ENCODE results near the gene ABCA13.
A peak's percentile ranks its signal among the peaks of the same experiment; 100 is the strongest.
"Not testable (repeated sequence)": the region's sequence is repeated elsewhere in the genome, so short reads cannot be mapped to it uniquely, and the experiment has no call there.

The ABCA13 gene, protein sequence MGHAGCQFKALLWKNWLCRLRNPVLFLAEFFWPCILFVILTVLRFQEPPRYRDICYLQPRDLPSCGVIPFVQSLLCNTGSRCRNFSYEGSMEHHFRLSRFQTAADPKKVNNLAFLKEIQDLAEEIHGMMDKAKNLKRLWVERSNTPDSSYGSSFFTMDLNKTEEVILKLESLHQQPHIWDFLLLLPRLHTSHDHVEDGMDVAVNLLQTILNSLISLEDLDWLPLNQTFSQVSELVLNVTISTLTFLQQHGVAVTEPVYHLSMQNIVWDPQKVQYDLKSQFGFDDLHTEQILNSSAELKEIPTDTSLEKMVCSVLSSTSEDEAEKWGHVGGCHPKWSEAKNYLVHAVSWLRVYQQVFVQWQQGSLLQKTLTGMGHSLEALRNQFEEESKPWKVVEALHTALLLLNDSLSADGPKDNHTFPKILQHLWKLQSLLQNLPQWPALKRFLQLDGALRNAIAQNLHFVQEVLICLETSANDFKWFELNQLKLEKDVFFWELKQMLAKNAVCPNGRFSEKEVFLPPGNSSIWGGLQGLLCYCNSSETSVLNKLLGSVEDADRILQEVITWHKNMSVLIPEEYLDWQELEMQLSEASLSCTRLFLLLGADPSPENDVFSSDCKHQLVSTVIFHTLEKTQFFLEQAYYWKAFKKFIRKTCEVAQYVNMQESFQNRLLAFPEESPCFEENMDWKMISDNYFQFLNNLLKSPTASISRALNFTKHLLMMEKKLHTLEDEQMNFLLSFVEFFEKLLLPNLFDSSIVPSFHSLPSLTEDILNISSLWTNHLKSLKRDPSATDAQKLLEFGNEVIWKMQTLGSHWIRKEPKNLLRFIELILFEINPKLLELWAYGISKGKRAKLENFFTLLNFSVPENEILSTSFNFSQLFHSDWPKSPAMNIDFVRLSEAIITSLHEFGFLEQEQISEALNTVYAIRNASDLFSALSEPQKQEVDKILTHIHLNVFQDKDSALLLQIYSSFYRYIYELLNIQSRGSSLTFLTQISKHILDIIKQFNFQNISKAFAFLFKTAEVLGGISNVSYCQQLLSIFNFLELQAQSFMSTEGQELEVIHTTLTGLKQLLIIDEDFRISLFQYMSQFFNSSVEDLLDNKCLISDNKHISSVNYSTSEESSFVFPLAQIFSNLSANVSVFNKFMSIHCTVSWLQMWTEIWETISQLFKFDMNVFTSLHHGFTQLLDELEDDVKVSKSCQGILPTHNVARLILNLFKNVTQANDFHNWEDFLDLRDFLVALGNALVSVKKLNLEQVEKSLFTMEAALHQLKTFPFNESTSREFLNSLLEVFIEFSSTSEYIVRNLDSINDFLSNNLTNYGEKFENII (N-terminal part only)

DNA sequence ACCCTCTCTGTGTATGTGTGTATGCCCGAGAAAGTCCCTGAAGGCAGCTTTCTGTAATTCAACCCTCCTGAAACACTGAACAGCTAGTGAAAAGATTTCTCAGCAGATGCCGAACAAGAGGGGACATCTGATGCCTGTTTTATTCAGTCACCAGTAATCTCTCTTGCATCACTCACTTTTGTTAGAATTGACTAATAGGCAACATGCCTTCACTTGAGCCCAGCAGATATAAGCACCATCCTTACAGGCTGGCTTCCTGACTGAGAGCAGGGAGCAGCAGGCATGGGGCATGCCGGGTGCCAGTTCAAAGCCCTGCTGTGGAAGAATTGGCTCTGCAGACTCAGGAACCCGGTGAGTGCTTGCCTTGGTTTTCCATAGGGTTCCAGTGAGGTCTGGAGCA, at the start of gene ABCA13:
ABCA13 (plus strand) TSS at position 257 of the 400 bp plus-strand sequence; CDS start at position 283, 26 bp downstream.
- DNase-seq (ENCODE audit: low read depth in 1 of 2, low spot score in 1 of 2) = no peak

DNA sequence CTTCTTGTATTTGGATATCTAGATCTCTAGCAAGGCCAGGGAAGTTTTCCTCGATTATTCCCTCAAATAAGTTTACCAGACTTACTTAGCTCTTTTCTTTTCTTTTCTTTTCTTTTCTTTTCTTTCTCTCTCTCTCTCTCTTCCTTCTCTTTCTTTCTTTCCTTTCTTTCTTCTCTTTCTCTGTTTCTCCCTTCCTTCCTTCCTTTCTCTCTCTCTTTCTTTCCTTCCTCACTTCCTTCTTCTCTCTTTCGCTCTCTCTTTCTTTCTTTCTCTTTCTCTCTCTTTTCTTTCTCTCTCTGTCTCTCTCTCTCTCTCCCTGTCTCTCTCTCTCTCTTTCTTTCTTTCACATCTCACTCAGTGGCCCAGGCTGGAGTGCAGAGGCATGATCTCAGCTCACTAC, 45.2 kb upstream of the ABCA13 start:
- no peak for DNase-seq (ENCODE audit: low read depth in 1 of 2, low spot score in 1 of 2)

DNA sequence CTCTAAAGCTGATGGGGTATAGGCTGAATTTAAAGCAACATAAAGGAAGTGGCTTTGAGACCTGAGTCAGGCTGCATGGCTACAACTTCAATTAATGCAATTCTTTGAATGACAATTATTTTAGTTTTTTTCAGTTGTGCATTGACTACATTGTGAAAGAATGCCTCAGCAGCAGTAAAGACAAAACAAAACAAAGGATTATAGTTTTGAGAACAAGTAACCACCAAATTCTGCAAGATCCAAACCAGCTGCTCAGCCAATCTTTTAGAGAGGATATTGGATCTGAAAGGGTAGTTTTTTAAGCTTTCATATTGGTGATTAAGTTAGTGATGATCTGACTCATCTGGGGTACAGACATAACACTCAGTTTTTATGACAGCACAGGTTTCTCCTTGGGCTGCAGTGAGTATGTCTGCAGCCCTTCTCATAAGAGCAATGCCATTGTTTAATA, 40.6 kb upstream of the ABCA13 start:
- DNase-seq (ENCODE audit: low read depth in 1 of 2, low spot score in 1 of 2) = no peak

DNA sequence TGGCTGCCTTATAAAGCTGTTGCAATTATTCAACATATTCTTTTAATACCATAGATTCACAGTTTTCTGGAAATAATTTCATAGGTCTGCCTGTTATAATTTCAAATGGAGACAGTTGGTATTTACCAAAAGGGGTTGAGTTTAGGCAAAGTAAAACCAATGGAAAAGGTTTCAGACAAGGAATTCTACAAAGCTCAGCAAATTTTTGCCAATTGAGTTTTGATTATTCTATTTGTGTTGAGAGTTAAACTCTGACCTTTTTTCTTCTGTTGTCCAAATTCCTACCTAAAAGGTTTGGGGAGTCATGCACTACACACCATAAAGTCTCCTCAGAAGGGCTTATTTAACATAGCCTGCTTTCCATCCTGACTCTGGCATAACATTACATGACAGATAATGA, 38.5 kb upstream of the ABCA13 start:
- no peak for DNase-seq (ENCODE audit: low read depth in 1 of 2, low spot score in 1 of 2)

DNA sequence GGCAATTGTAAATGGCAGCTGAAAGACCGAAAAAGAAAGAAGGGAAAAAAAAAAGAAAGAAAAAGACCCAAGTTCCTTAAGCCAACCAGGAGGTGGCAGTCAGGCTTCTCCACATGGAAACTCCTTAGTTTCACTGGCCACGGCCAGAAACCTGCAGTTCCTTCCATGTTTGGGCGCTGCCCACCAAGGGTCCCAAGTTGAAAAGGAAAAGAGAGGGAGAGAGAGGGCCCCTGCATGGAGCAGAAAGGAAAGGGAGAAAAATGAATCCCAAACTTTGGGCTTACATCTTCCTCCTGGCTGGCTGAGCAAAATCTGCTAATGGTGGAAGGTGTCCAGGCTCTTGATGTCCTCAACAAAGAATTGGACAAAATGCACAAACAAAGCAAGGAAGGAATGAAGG, 31.8 kb upstream of the ABCA13 start:
- DNase-seq (ENCODE audit: low read depth in 1 of 2, low spot score in 1 of 2) = no peak

DNA sequence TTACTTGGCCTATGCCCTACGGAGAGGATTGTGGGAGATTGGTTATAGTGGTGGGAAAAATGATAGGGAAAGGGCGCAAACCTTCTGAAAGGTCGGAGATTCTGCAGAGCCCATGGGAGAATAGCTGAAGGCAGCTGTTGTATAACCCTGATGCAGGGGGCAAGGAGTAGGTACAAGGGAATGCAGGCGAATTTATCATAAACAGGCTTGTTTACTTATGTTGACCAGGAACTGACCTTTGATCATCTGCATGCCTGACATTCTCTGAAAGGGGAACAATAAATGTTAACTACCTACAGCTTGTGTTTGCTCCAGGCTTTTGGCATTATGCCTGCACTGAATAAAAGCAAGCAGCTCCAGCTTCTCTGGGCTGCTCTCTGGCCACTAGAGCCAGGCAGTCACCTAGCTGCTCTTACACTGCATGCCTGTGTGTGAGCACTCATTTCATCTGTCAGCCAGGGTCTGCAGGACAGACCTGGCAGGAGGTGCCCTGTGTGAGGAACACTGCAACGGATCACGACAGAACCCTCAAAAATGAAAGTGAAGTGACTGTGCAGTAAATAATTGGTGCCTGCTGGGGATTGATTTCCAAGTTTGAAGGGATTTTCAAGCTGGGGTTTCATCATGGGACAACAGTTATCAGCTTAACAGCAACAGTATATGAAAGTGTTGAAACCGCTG, 31.1 kb upstream of the ABCA13 start:
- no peak for DNase-seq (ENCODE audit: low read depth in 1 of 2, low spot score in 1 of 2)

DNA sequence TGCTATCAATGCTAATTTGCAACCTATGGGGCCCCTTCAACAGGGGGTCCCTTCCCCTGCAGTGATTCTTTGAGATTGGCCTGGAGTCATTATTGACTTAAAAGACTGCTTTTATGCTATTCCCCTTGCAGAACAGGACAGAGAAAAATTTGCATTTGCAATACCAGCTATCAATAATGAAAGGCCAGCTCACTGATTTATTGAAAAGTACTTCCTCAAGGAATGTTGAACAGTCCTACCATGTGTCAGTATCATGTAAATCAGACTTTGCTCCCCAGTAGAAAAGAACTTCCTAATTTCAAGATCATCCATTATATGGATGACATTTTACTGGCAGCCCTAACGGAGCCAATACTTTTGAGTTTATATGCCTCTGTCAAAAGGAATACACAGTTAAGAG, 29.7 kb upstream of the ABCA13 start:
- no peak for DNase-seq (ENCODE audit: low read depth in 1 of 2, low spot score in 1 of 2)

DNA sequence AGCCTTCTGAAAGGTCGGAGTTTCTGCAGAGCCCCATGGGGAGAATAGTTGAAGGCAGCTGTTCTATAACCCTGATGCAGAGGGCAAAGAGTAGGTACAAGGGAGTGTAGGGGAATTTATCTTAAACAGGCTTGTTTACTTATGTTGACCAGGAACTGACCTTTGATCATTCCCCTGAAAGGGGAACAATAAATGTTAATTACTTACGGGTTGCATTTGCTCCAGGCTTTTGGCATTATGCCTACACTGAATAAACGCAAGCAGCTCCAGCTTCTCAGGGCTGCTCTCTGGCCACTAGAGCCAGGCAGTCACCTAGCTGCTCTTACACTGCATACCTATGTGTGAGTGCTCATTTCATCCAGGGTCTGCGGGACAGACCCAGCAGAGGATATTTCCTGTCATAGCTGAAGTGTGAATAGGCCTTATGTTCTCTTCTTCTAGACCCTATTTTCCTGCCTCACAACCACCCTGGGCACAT, 26.9 kb upstream of the ABCA13 start:
- no peak for DNase-seq (ENCODE audit: low read depth in 1 of 2, low spot score in 1 of 2)

DNA sequence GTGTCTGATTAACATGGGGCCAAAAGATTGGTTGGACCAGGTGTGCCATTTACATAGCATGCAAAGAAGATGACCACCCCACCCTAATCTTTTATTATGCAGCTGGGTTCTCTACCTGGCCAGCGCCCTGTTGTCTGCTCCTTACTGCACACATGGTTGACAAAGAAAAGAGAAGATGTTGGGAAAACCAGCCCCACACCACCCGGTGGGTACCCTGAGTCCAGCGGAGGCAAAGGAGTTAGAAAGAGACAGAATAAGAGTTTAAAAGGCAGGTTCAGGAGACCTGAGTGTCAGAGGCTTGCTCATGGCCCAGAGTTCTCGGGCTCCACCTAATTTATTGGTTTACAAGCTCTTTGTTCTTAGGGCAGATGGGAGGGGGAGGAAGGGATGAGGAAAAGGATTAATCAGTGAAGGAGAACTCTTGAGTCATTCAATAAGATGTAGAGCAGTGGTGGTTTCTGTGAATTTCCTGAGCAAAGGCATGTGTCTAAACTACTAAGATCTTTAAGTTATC, 24.1 kb upstream of the ABCA13 start:
- no peak for DNase-seq (ENCODE audit: low read depth in 1 of 2, low spot score in 1 of 2)

DNA sequence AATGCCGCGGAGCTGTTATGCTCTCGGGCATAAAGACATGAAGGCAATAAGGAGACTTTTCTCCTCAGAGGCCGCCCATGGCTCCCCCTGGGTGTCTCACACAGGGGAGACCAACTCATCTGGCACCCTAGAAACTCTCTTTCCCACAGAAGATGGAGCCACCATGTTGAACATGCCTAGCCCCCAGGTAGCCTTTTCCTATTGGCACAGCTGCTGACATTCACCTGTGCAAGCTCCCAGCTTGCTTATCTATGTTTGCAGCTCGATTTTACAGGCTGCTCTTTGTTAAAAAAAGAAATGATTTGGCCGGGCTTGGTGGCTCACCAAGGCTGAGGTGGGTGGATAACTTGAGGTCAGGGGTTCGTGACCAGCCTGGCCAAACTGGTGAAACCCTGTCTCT, 23.6 kb upstream of the ABCA13 start:
- not testable (repeated sequence) for DNase-seq (ENCODE audit: low read depth in 1 of 2, low spot score in 1 of 2)

DNA sequence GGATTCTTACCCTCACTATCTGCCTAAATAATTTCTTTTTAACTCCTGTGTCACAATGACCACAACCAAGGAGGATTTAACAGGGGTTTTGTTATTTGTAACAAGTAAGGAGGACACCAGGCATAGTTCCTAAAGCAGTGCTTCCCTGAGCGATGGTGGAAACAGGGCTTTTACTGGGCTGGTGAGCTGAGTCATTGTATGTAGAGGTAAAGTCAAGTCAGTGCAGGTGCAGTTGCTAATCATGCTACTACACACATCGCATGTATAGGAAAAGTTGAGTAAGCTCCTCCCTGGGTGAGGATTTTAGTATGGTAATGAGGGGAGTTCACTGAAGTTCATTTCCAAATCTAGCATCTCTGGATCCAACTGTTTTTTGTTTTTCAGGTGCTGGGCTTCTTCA, 22.9 kb upstream of the ABCA13 start:
- no peak for DNase-seq (ENCODE audit: low read depth in 1 of 2, low spot score in 1 of 2)

DNA sequence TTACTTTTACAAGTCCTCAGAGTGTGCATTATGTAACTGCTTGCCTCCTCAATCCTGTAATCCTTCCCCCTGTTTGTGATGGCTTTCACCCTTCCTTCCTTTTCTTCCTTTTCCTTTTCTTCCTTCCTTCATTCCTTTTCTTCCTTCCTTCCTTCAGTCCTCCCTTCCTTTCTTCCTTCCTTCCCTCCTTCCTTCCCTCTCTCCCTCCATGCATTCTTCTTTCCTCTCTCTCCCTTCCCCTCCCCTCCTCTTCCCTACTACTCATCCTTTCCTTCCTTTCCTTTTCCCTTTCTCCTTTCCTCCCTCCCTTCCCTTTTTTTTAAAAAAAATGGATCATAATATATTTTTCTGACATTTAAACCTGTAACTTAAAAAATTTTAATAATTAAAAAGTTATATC, 22.2 kb upstream of the ABCA13 start:
- no peak for DNase-seq (ENCODE audit: low read depth in 1 of 2, low spot score in 1 of 2)

DNA sequence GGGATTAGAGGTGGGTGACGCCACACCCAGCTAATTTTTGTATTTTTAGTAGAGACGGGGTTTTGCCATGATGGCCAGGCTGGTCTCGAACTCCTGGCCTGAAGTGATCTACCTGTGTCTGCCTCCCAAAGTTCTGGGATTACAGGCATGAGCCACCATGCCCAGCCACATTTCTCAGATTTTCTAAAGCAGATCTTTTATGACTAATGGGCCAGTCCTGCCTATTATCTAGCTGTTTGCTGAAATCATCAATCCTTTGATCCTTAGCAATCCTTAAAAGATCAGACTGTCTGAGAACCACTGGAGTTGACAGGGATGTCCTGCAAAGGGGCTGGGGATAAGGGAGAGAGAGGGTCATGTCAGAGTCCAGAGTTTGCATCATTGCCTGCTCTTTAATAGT, 21.2 kb upstream of the ABCA13 start:
- DNase-seq (ENCODE audit: low read depth in 1 of 2, low spot score in 1 of 2) = no peak

DNA sequence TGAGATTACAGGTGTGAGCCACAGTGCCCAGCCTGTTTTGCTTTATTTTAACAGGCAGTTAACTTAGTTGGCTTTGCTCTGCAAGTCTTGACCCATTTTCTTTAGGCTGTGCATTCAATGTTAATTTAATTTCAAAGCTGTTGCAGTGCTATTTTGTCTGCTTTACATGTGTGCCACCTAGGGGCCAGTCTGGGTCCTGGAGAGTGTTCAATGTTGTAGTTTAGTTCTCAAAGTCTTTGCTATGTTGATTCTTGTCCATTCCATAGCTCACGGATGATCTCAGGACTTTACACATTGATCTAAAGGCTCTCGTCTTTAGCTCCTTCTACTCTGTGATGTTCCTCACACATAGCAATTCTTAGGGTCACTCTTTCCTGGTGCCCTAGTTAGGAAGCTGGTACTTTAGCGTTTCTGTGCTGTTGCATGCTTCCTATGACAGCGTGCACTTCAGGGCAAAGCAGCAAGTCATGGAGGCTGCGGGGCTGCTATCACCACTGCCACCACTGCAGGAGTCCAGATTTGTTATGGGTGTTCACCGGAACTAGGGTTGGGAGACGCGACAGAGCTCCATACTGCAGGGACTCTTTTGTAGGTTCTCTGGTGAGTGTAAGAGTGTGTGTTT, 16.4 kb upstream of the ABCA13 start:
- DNase-seq (ENCODE audit: low read depth in 1 of 2, low spot score in 1 of 2) = peak in 1 of 2 donors; percentile 3

DNA sequence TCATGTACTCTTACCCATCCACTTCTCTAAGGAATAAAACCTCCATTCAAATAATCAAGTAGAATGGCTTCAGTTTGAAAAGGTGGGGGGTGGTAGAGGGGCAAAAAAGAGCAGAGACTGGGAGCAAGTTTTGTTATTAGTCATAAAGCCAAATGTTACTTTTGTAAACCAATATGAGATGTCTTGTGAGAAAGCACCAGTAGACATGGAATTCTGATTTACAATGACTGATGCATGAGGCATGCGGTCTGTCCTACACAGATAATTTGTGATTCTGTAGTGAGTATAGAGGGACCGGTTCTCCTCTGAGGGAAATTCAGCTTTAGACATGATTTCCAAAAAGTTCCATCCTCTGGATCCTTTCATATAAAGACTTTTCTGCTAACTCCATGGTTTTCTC, 12.9 kb upstream of the ABCA13 start:
- DNase-seq (ENCODE audit: low read depth in 1 of 2, low spot score in 1 of 2) = no peak

DNA sequence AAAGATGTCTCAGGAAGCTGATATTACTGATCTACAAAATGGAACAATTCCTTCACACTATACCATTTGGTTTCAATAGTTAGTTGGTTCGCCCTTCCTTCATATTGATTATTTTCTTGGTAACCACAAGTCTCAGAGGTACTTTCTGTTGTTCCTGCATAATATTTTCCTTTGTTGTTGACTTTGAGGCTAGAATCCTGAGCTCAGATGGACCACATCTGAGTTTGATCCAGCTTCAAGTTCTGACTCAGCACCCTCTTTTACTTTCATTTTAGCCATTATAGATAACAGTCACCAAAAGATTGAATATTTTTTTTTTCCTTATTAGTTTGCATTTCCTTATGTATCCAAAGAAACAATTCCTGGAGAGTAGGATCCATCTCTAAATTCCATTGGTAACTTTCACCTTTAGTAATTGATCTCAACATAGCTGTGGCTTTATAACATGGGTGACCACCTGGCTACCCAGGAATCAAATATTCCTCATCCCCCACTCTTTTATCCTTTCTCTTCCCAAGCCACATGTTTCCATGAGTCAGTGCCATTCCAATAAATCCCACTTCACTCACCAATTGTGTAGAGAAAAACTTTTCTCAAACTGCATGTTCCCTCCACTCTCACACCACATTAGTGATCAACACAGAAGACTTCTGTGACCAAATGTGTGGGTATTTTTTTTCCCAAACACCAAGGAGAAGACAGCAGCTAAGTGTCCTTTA, 9.7 kb upstream of the ABCA13 start:
- DNase-seq (ENCODE audit: low read depth in 1 of 2, low spot score in 1 of 2) = no peak

DNA sequence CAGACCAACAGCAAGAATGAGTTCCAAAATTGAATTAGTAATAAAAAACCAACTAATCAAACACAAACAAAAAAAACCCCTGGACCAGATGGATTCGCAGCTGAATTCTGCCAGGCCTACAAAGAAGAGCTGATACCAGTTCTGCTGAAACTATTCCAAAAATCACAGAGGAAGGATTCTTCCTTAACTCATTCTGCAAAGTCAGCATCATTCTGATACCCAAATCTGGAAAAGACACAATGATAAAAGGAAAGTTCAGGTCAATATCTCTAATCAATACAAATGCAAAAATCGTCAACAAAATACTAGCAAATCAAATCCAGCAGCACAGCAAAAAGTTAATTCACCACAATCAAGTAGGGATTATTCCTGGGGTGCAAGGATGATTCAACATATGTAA, 6.1 kb upstream of the ABCA13 start:
- DNase-seq (ENCODE audit: low read depth in 1 of 2, low spot score in 1 of 2) = no peak

DNA sequence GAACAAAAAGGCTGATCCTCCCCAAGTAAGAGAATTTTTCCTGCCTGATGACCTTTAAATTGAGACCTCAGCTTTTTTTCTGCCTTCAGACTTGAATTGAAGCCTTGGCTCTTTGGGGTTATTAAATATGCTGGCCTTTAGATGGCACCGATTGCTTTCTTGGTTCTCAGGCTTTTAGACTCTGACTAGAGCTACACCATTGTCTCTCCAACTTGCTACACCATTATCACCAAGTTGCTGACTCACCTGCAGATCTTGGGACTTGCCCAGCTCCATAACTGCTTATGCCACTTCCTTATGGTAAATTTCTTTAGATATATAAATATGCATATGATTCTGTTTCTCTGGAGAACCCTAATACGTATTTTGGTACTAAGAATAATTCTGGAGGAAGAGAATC, 3.1 kb upstream of the ABCA13 start:
- no peak for DNase-seq (ENCODE audit: low read depth in 1 of 2, low spot score in 1 of 2)

DNA sequence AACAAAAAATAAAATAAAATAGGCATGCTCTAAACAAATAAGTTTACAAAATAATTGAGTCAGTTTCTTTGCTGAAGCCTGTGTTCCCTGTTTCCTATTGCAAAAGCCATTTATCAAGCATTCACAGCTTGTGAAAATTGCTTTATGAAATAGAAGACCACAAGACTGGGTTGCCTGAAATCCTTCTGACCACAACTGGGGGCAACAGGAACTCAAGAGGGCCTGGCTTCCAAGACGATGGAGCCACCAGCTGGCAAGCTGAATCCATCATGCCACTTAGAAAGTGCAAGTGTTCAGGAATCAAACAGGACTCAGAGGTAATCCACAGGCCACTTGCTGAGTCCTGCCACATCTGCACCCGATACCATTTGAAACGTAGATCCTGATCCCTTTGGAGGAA, 752 bp upstream of the ABCA13 start:
- DNase-seq (ENCODE audit: low read depth in 1 of 2, low spot score in 1 of 2) = no peak
